Stomach (tissue), 4 donors: ENCODE data around the gene MC4R.

ENCODE experiments used
- EP300 ChIP-seq: sonication (generic); formaldehyde crosslinking; IDR thresholded peaks from one replicate; pipeline ENCODE4 v1.6.1; 2017; ENCODE audit warnings: antibody characterized with exemption
- POLR2A ChIP-seq, 4 donors: fragments of 450-650 bp; IDR thresholded peaks; one replicate each; pipeline ENCODE4 v1.6.1; 2016; ENCODE audit warnings: antibody characterized with exemption in 4 of 4, control low read depth in 2 of 4, mild to moderate bottlenecking in 1 of 4, moderate library complexity in 1 of 4
- POLR2AphosphoS5 ChIP-seq, 3 donors: sonication (generic); formaldehyde crosslinking; IDR thresholded peaks; one replicate each; pipeline ENCODE4 v1.6.1; 2016; ENCODE audit warnings: antibody characterized with exemption in 3 of 3
- TF ChIP-seq, protein P1 (sequence below), 7 experiments: fragments of 450-650 bp in 4 of 7; fragments of 200-600 bp in 3 of 7; sonication (generic) in 3 of 7; IDR thresholded peaks; one replicate each; pipeline ENCODE4 v1.5.1; 2016 to 2019; ENCODE audit warnings: antibody characterized with exemption in 7 of 7, control low read depth in 2 of 7, mild to moderate bottlenecking in 1 of 7

DNA sequence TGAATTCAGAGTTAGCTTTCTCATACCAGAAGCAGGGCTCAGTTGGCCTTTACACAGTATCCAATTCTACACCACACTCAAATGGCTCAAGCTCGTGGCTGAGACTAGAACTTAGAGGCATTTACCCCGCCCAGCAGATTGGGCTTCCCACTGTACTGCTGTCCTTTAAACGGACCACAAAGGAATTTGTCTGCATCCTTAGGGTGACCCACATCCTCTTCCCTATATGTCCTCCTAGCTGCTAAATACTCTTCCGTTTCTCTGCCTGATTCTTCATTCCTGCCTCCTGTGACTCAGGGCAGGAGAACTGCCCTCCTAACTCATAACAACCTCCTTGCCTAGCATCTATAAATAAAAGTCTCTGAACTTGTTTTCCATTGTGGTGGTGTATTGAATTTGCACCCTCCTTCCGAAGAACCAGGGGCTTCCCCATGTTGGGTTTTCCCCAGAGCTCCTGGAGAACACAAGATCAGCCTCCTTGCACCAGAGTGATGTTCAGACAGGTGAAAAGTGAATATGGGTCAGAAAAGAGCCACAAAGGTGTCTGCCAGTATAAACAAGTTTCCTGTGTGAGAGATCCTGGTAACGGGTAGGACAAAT is 32.0 kb upstream of the MC4R start:
- TF ChIP-seq POLR2AphosphoS5 (IDR thresholded peaks at IDR 0.05), result no peak
- TF ChIP-seq, protein P1, sequence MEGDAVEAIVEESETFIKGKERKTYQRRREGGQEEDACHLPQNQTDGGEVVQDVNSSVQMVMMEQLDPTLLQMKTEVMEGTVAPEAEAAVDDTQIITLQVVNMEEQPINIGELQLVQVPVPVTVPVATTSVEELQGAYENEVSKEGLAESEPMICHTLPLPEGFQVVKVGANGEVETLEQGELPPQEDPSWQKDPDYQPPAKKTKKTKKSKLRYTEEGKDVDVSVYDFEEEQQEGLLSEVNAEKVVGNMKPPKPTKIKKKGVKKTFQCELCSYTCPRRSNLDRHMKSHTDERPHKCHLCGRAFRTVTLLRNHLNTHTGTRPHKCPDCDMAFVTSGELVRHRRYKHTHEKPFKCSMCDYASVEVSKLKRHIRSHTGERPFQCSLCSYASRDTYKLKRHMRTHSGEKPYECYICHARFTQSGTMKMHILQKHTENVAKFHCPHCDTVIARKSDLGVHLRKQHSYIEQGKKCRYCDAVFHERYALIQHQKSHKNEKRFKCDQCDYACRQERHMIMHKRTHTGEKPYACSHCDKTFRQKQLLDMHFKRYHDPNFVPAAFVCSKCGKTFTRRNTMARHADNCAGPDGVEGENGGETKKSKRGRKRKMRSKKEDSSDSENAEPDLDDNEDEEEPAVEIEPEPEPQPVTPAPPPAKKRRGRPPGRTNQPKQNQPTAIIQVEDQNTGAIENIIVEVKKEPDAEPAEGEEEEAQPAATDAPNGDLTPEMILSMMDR (IDR thresholded peaks at IDR 0.05), result no peak
- no peak for TF ChIP-seq POLR2A (IDR thresholded peaks at IDR 0.05)
- TF ChIP-seq EP300, result no peak
